Glomerular visceral epithelial cell (primary cell): ENCODE measurements around the gene PRKAG3.

ENCODE experiments used
- DNase-seq: peaks from one replicate; pipeline ENCODE4 v3.0.0-alpha.2; 2016; ENCODE audit errors: extremely low spot score

Gene PRKAG3

DNA sequence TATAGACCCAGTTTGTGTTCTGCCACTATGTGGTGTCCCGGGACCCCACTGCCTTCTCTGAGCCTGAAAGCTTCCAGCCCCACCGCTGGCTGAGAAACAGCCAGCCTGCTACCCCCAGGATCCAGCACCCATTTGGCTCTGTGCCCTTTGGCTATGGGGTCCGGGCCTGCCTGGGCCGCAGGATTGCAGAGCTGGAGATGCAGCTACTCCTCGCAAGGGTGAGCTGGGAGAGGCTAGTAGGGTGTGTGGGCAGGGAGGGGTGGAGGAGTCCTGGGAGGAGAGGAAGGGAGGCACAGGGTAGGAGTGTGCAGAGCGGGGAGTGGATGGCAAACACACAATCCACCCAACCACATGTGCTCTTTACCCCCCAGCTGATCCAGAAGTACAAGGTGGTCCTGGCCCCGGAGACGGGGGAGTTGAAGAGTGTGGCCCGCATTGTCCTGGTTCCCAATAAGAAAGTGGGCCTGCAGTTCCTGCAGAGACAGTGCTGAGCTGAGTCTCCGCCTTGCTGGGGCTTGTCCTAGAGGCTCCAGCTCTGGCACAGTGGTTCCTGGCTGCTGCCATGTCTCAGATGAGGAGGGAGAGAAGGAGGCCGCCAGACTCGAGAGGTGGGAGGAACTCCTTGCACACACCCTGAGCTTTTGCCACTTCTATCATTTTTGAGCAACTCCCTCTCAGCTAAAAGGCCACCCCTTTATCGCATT lies 16.9 kb downstream of the PRKAG3 start:
- no peak for DNase-seq

- DNase-seq: no peak
Observed at GRCh38 chr2:218813771-218814460, 17.7 kb downstream of the PRKAG3 start.

GRCh38 chr2:218812861-218813260 lies 18.7 kb downstream of the PRKAG3 start:
- no peak for DNase-seq

DNA sequence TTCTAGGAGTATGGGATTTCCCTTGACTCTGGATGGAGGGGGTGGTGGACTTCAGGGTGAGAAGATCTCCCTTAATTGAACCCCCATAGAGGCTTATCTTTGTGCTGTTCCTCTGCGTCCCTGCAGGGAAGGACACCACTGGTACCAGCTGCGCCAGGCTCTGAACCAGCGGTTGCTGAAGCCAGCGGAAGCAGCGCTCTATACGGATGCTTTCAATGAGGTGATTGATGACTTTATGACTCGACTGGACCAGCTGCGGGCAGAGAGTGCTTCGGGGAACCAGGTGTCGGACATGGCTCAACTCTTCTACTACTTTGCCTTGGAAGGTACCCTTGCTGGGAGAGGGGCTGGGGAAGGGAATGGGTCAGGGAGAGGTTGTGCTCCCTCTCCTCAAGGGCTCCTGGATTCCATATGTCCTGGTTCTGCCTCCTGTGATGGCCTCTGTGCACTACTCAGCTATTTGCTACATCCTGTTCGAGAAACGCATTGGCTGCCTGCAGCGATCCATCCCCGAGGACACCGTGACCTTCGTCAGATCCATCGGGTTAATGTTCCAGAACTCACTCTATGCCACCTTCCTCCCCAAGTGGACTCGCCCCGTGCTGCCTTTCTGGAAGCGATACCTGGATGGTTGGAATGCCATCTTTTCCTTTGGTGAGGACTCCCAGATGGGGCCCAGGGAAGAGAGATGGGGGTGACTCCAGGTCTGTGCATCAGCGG lies 19.3 kb downstream of the PRKAG3 start:
- no peak for DNase-seq

DNA sequence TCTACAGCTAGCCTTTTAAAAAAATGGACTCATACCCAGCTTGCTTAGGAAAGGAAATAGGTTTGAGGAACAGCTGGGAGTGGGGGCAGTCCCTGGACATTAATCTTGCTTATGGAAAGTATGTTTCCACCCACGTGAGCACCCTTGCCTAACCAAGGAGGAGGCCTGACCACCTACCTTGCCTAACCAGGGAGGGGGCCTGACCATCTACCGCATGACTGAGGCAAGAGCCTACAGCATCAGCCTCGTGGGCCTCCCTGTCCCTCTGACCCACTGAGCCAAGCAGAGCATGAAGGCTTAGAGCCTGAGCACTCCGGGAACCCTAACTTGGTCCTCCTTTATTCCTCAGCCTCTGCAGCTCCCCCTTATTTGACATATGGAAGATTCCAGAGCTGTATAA lies 20.2 kb downstream of the PRKAG3 start:
- DNase-seq: no peak

DNA sequence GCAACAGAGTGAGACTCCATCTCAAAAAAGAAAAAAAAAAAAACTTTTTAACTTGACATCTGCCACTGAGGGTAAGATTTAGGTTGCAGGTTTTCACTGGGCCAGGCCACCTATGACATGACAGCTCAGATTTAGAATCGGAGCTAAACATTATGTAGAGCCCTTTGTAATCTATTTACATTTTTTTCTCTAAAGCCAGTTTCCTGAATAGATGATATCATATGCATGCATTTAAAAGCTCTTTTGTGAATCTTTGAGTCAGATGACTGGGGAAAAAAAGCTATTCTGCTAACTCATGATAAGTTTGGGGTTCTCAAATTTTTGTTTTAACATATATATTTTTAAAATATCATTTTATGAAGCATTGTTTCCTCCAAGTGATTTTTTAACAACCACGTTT lies 21.3 kb downstream of the PRKAG3 start:
- DNase-seq: no peak

DNA sequence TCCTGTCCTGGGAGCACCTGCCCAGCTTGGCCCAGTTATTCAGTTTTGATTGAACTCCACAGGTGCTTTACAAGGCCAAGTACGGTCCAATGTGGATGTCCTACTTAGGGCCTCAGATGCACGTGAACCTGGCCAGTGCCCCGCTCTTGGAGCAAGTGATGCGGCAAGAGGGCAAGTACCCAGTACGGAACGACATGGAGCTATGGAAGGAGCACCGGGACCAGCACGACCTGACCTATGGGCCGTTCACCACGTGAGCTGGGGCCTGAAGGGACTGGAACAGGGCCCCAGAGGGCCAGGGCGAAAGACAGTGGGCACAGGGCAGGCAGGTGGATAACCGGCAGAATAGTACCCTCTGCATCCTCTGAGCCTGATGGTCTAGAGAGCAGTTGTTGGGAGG lies 22.1 kb downstream of the PRKAG3 start:
- DNase-seq: no peak

DNA sequence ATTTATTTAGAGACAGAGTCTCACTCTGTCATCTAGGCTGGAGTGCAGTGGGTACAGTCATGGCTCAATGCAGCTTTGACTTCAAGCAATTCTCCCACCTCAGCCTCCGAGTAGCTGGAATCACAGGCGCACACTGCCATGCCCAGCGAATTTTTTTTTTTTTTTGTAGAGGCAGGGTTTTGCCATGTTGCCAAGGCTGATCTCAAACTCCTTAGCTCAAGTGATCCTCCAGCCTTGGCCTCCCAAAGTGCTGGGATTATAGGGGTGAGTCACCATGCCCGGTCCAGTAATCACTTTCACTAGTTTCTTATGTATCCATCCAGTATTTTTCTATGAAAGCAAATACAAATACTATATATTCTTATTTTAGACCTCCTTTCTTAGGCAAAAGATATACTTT lies 24.0 kb downstream of the PRKAG3 start:
- no peak for DNase-seq

- peak; percentile 99 for DNase-seq
Observed at GRCh38 chr2:218806346-218806978, 25.1 kb downstream of the PRKAG3 start.

DNA sequence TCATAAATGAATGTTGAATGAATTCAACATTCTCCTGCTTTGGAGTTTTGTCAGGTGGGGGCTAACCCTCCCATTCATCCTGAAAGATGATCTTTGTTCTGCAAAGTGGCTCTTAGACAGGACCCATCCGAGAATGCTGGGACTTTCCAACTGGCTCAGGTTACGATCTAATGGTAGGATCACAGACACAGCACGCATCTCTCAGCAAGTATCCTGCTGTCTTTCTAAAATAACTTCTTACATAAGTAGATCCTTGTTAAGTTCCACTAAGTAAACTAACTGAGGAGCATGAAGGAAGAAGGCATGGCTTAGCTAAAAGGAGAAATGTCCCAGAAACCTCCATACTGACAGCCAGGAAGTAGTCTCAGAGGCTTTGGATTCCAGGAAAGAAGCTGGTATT lies 26.0 kb downstream of the PRKAG3 start:
- peak; percentile 33 for DNase-seq

DNA sequence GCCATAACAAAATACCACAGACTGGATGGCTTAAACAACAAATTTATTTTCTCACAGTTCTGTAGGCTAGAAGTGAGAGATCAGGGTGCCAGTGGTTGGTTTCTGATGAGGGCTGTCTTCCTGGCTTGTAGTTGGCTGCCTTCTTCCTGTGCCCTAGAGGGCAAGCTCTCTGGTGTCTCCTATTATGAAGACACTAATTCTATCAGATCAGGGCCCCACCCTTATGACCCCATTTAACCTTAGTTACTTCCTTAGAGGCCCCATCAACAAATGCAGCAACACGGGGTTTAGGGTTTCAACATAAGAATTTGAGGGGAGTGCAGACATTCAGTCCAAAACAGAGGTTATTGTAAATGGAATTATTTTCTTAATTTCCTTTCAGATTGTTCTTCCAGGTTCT lies 26.8 kb downstream of the PRKAG3 start:
- DNase-seq: no peak

DNA sequence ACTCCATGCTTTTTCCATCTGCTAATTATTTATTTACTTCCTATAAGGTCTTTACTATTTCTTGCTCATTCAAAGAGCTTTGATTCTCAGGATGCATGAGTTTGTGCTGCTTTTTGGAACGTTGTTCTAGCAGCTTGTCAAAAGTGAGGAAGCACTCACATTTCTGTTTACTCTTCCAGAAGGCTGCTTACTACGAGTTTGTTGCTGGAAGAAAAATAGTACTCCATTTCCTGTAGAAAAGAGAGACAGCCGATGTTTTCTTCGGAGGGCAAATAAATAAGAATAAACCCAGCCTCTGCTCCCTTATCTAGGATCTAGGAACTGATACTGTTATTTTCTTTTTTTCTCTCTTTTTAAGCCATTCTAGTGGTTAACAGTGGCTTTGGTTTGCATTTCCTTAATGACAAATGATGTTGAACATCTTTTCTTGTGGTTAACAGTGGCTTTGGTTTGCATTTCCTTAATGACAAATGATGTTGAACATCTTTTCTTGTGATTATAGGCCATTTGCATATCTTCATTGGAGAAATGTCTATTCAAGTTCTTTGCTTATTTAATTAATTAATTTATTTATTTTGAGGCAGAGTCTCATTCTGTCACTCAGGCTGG lies 29.1 kb downstream of the PRKAG3 start:
- DNase-seq: no peak

DNA sequence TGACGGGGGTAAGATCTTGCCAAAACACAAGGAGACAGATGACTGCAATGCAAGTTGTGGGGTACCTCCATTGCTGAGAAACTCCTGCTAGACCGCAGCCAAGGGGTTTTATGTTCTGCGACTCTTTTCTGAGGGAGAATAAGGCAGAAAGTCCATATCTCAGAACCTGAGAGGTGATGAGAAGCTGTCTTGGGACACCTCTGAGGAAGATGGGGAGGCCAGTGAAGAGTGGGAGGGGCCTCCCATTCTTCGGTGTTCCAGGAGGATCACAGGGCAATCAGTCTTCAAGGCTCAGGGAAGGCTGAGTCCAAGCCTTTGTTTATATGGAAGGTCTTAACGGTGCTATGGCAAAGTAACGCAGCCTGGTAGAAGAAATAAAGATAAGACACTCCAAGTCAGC lies 31.6 kb downstream of the PRKAG3 start:
- no peak for DNase-seq

DNA sequence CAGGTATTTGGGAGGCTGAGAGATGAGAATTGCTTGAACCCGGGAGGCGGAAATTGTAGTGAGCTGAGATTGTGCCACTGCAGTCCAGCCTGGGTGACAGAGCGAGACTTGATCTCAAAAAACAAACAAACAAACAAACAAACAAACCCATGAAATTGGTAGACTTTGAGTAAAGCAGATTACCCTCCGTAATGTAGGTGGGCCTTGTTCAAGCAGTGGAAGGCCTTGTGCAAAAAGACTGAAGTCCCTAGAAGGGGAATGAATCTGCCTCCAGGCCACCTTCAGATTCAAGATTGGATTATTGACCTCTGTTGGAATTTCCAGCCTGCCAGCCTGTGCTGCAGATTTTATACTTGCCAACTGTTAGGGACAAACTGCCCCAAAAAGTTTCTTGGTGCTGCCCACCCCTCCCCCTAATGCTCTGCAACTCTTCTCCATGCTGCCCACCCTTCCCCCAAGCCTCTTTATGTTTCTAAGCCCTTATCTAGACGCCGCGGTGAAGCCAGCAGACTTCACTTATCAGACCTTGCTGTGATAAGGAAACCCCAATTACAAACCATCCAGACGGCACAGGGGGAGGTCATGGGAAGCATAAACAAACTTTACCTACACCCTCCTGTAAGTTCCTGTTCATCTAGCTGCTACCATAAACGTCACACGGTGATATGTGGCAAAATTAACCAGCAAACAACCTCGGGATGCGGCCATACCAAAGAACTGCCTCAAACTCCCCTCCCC lies 32.7 kb downstream of the PRKAG3 start:
- DNase-seq: no peak

- no peak for DNase-seq
Observed at GRCh38 chr2:218796691-218797090, 34.9 kb downstream of the PRKAG3 start.

DNA sequence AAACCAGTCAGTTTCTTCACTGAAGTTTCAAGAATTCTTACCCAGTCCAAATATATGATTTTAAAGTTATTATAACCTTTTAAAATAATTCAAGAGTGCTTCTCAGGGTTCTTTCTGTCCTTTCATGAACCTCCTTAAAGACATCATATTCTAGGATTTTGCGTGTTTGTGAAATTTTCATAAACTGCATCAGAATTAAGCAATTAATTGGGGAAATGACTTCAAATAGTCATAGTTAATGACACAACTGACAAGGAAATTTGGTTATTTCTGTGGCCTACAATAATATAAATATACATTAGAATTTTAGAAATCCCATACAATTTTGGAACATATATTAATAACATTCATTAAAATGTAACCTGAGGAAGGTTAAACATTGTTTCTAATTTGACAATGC lies 39.2 kb downstream of the PRKAG3 start:
- no peak for DNase-seq

GRCh38 chr2:218788529-218789255 lies 42.9 kb downstream of the PRKAG3 start:
- DNase-seq: no peak

DNA sequence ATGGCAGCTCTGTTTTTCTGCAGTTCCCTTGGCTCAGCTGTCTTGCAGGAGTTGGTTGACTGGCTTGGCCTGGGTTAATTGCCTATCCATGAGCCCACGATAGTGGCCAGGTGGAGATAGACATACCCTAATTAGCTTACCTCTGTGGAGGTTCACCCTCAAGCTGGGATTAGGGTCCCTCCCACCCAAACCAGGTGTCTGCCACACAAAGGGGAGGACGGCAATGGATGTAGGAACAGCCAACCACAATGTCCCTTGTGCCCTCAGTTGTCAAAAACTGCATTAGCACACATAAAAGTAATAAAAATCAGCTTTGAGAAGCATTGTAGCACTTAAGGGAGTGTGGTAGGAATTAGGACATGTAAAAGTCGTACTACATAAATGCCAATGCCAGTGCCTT lies 45.5 kb downstream of the PRKAG3 start:
- no peak for DNase-seq

- no peak for DNase-seq
Observed at GRCh38 chr2:218785103-218785502, 46.5 kb downstream of the PRKAG3 start.

DNA sequence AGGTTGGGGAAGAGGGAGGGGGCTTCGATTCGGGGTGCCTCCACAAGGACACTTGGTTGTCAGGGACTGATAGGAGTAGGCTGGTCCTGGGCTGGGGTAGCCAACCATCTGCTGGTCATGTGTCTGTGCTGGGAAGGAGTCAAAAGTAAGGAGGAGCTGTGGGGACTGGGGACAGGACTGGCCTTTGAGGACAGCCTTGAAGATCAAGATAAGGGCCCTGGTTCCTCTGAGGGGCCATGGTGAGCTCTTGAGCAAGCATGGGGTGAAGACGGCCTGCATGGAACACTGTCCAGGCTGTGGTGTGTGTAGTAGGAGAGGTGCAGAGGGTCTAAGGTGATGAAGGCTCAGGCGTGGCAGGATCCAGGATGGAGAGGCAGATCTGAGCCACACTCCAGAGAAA lies 47.9 kb downstream of the PRKAG3 start:
- DNase-seq: no peak

DNA sequence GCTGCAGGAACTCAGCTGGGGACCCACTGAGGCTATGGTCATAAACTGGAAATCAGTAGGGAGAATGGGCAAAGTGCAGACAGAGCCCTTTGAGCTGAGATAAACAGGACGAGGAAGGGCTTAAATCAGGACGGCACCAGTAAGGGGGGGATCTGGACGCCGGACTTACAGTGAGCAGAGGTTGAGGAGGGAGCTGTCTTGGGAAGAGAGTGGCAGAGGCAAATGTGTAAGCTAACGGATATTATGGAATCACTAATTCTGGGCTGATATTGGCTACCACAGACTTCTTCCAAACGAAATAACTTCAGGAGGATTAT lies 49.1 kb downstream of the PRKAG3 start:
- peak; percentile 42 for DNase-seq
